NCI-H128 (cell line): Measurements from ENCODE around the gene BAIAP3.

Experiments
- DNase-seq: peaks from one replicate; lab custom pipeline; 2025; ENCODE audit not compliant: unreplicated experiment; lab: John Stamatoyannopoulos, UW

The BAIAP3 gene

GRCh38 chr16:1366060-1366711, 32.7 kb downstream of the BAIAP3 start:
- no peak for DNase-seq

- DNase-seq = no peak
Observed at GRCh38 chr16:1366712-1367299, 33.4 kb downstream of the BAIAP3 start.

GRCh38 chr16:1367486-1368174, 34.2 kb downstream of the BAIAP3 start:
- no peak for DNase-seq

DNA sequence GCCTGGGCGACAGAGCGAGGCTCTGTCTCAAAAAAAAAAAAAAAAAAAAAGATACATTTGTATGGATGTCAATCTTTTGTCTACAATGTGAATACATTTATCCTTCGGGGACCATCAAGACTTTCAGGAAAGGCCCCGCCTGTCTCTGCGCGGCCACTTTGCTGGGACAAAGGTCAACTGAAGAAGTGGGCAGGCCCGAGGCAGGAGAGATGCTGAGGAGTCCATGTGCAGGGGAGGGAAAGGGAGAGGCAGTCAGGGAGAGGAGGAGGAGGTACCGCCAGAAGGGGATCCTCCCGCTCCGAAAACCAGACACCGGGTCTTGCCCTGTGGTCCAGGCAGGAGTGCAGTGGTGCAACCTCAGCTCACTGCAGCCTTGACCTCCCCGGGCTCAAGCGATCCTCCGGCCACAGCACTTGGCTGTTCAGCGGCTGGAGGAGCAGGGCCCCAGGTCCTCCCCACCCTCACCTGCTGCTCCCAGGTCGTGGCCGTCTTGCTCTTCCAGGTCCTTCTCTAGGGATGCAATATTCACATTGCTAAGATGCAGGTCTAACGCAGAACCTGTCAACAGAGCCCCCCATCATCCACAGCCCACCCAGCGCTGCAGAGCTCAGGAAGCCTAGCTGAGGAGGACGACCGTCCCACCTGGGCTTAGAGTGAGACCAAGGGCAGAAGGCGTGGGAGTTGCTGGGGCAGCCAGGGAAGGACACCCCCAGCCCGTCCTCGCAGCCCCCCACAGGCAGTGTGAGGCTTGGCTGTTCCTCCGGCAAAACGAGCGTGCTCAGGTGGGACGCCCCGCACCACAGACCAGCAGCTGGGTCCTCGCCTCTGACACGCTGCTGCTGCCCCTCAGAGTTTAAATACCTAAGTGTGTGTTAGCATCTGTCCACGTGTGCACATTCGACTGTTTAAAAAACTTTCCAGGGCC, 37.9 kb downstream of the BAIAP3 start:
- no peak for DNase-seq

DNA sequence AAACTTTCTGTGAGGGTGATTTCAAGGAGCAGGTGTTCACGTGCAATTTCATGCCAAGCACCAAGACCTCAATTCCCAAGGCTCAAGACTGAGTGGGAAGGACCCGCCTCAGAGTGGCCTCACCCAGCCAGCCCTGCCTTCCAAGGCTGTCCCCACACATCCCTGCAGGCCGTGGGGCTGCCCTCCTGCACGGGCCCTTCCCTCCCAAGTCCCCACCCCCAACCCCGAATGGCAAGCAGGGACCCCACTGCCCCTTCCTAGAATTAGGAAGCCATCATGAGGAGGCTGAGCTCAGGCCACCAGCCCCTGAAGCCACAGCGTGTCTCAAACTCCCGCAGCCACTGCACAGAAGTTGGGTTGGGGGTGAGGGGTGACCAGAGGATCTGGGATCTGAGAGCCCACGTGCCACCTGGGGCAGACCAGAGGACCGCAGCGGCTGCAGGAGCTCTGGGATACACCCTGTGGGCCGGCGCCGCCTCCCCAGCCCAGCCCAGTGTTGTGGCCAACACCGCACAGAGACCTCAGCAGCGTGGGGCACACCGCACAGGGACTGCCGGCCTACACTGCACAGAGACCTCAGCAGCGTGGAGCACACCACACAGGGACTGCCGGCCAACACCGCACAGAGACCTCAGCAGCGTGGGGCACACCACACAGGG, 39.0 kb downstream of the BAIAP3 start:
- DNase-seq = no peak

DNA sequence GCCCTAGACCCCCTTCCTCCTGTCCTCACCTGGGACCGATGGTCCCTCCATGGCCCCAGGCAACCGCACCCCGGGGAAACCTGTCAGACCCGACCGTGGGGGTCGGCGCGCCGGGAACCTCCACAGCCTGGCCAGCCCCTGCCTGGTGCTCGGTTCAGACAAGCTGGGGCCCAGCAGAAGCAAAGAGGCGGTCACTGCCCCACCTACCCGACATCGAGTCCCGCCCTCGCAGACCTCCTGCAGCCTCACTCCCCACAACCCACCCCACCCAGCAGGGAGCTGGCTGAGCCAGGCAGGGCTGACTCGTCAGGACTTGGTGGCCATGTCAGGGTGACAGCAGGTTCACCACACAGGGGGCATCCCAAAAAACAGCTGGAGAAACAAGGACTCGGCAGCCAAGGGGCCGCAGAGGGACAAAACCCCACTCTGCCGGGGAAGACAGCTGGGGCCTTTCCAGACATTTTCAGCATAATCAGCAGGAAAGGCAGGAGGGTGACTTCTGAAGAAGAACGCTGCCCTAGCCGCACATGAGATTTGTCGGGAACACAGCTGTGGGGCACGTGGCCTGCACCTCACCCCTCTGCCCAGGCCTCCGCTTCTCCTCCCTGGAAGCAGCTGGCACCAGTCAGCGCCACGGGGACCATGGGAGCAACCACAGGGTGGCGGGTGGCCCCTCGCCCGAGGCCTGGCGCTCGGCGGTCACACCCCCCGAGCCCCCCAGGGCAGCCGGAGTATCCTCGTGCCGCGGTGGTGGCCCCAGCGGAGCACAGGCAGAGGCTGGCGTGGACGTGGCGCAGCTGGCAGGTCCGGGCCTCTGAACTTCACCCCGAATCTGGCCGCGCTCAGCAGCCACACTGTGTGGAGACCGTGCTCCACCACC, 41.2 kb downstream of the BAIAP3 start:
- DNase-seq = no peak

- DNase-seq = no peak
Observed at GRCh38 chr16:1375298-1375640, 41.8 kb downstream of the BAIAP3 start.

GRCh38 chr16:1375741-1376410, 42.4 kb downstream of the BAIAP3 start:
- DNase-seq = no peak

GRCh38 chr16:1377406-1378010, 44.1 kb downstream of the BAIAP3 start:
- no peak for DNase-seq

GRCh38 chr16:1378087-1378803, 44.8 kb downstream of the BAIAP3 start:
- DNase-seq = no peak

GRCh38 chr16:1378804-1379303, 45.4 kb downstream of the BAIAP3 start:
- DNase-seq = no peak

DNA sequence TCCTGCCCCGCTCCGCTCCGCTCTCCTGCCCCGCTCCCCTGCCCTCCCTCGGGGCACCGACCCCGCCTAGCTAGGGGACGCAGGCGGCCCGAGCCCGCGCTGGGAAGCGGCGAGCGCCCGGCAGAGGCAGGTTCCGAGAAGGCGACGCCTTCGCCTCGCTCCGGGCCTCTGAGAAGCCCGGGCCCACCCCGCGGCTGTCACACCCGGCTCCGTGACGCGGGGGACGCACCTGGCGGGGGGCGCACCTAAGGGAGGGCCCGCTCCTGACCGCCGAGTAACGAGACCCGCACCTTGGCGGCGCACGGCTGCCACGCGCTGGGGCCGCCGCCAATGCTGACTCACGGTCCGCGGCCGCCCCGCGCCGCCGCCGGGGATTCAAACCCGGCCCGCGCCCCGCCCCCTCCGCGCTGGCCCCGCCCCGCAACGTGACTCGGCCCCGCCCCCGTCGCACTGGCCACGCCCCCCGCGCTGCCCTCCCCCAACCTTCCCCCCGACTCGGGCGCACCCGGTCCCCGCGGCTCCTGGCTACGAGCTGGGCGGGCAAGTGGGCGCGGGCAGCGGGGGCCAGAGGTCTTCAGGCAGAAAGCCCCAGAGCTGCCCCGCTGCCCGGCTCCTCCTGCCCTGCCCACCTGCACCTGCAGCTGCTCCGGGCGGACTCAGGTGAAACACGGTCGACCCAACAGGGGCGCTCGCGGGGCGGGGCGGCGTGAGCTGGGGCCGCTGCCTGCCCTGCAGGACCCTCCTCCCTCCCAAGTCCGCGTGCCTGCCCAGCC, 46.0 kb downstream of the BAIAP3 start:
- DNase-seq = no peak

DNA sequence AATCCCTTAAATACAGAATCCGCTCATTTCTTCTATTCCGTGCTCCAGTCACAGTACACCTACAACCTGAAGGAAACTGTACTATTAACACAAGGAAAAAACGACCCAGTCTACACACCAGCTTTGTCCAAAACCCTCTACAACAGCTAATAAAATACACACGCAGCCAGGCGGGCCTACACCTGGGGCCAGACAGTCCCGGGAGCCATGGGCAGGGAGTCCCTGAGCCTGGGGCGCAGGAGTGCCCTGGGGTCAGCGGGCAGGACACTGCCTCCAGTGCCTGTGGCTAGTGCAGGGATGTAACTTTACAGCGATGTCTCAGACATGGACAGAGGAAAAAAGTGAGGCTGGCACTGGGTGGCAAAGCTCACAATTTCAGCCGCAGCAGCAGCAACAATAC, 46.8 kb downstream of the BAIAP3 start:
- no peak for DNase-seq

GRCh38 chr16:1381612-1382406, 48.4 kb downstream of the BAIAP3 start:
- no peak for DNase-seq

DNA sequence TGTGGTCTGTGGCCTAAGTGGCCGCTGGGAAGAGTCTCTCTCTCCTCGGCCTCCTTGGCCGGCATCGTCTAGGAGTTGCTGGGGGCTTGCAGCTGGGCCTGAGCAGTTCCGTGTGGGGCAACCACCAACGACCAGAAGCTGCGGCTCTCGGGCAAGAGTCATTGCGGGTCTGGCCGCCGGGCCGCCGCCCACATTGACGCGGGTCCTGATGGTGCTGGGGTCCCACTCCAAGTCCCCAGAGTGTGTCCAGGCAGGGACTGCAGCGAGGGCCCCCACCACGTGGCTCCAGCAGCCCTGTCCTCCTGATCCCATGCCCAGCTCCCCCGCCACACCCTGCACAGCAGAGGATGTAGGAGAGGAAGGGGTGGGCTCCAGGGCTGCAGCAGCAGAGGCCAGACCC, 50.1 kb downstream of the BAIAP3 start:
- DNase-seq = no peak

DNA sequence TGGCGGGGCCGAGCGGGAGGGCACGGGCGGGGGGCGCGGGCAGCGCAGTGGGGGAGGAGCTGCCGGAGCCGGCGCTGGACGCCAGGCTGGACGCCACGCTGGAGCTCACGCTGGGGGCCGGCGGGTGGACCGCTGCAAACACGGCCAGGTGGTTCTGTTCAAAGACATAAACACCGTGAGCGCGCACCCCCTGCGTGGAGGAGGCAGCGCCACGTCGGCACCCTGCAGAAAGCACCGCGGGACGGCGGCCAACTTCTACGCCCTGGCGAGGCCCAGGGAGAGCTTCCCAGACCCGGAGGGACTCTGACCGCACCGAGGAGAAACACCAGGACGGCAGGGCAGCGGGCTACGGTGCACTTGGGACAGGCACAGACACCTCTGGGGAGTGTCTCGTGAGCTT, 51.8 kb downstream of the BAIAP3 start:
- DNase-seq = no peak

GRCh38 chr16:1387331-1387730, 53.9 kb downstream of the BAIAP3 start:
- DNase-seq = no peak
